SU-DHL-6 (cell line): Measurements from ENCODE around the gene ITFG2.

Source experiments
- H2AFZ ChIP-seq: fragments of 200-600 bp; sonication (generic); 2 replicates; pipeline ENCODE4 v1.6.1; 2014; ENCODE audit warnings: low read depth, mild to moderate bottlenecking, moderate library complexity, mixed read lengths, antibody characterized with exemption, low read length; ENCODE audit not compliant: severe bottlenecking
- H3F3A ChIP-seq: fragments of 200-600 bp; shearing (Covaris generic); 2 replicates; pipeline ENCODE4 v1.6.0; 2016; ENCODE audit warnings: antibody characterized with exemption, mild to moderate bottlenecking; ENCODE audit not compliant: insufficient read depth
- H3K27ac ChIP-seq: fragments of 200-600 bp; sonication (generic); 2 replicates; pipeline ENCODE4 v1.5.1; 2016; ENCODE audit warnings: low read depth, mild to moderate bottlenecking, low read length, moderate library complexity, mixed read lengths
- H3K27me3 ChIP-seq: fragments of 200-600 bp; sonication (generic), shearing (Covaris generic); 2 replicates; pipeline ENCODE4 v1.6.0; 2014; ENCODE audit warnings: mild to moderate bottlenecking, low read length
- H3K36me3 ChIP-seq: fragments of 200-600 bp; sonication (generic); 2 replicates; pipeline ENCODE4 v1.6.1; 2014; ENCODE audit warnings: mild to moderate bottlenecking, low read length, mixed read lengths
- H3K4me2 ChIP-seq: fragments of 300-600, 200-600 bp; shearing (Covaris generic), sonication (generic); 2 replicates; pipeline ENCODE4 v1.6.0; 2014; ENCODE audit warnings: low read length, low read depth, mild to moderate bottlenecking; ENCODE audit not compliant: poor library complexity, severe bottlenecking
- H3K4me3 ChIP-seq: fragments of 200-600 bp; sonication (generic); 2 replicates; pipeline ENCODE4 v1.5.1; 2014; ENCODE audit warnings: antibody characterized with exemption, low read length, mild to moderate bottlenecking, mixed read lengths; ENCODE audit not compliant: insufficient read depth, poor library complexity, severe bottlenecking
- H3K79me2 ChIP-seq: fragments of 200-600 bp; sonication (generic); 2 replicates; pipeline ENCODE4 v1.6.1; 2014; ENCODE audit warnings: mild to moderate bottlenecking, low read length, moderate library complexity; ENCODE audit not compliant: insufficient read depth
- H3K9ac ChIP-seq: fragments of 200-600 bp; sonication (generic); 2 replicates; pipeline ENCODE4 v1.7.0; 2014; ENCODE audit warnings: mild to moderate bottlenecking, low read length
- H3K9me2 ChIP-seq: fragments of 200-600 bp; sonication (generic); replicated peaks from 2 replicates; pipeline ENCODE4 v1.6.1; 2014; ENCODE audit warnings: low read length; ENCODE audit not compliant: insufficient read depth
- H3K9me3 ChIP-seq: fragments of 200-600 bp; sonication (generic); 2 replicates; pipeline ENCODE4 v1.6.1; 2014; ENCODE audit warnings: low read length, mixed read lengths; ENCODE audit not compliant: insufficient read depth
- H4K20me1 ChIP-seq: fragments of 200-600 bp; sonication (generic); 2 replicates; pipeline ENCODE4 v1.6.1; 2014; ENCODE audit warnings: low read depth, mild to moderate bottlenecking, antibody characterized with exemption, low read length, moderate library complexity, mixed read lengths
- EZH2phosphoT487 ChIP-seq: fragments of 200-600 bp; sonication (generic), shearing (Covaris generic); conservative IDR thresholded peaks from 2 replicates; pipeline ENCODE4 v1.6.1; 2018; ENCODE audit warnings: mild to moderate bottlenecking, antibody characterized with exemption, low read length, moderate library complexity, mixed read lengths
- TF ChIP-seq, protein P1 (sequence below): fragments of 200-600 bp; sonication (generic); IDR thresholded peaks from one replicate; pipeline ENCODE4 v1.5.1; 2017; ENCODE audit warnings: antibody characterized with exemption, mild to moderate bottlenecking, low read length, moderate library complexity; ENCODE audit not compliant: insufficient read depth, poor library complexity, severe bottlenecking

ITFG2 gene

DNA sequence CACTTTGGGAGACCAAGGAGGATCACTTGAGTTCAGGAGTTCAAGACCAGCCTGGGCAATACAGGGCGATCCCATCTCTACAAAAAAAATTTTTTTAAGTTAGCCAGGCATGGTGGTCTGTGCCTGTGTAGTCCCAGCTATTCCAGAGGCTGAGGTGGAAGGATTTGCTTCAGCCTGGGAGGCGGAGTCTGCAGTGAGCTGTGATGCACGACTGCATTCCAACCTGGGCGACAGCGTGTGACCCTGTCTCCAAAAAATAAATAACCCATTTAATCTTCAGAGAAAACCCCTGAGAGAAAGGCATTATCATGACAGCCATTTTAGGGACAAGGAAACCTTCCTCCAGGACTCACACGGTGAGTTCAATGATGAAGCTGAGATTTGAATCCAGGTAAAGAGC lies 21.4 kb upstream of the ITFG2 start:
- Histone ChIP-seq H3K36me3 (no peaks in the 10 kb centered on the region), H3K27me3 (no peaks in the 10 kb centered on the region), H3K9me3 (no peaks in the 10 kb centered on the region), H3K27ac (no peak overlapping the region), H3K9ac (no peak overlapping the region), H3K79me2 (peaks cover 4% of the 10 kb centered on the region), H4K20me1 (no peaks in the 10 kb centered on the region), H2AFZ (no peak overlapping the region), H3K4me3 (no peak overlapping the region), H3F3A (0 out of 2 replicates have a peak, but pooled peaks cover 4% of the 10 kb centered on the region), H3K4me2 (no peak overlapping the region), H3K9me2 (no peaks in the 10 kb centered on the region)
- TF ChIP-seq EZH2phosphoT487 = no peak
- TF ChIP-seq, protein P1, sequence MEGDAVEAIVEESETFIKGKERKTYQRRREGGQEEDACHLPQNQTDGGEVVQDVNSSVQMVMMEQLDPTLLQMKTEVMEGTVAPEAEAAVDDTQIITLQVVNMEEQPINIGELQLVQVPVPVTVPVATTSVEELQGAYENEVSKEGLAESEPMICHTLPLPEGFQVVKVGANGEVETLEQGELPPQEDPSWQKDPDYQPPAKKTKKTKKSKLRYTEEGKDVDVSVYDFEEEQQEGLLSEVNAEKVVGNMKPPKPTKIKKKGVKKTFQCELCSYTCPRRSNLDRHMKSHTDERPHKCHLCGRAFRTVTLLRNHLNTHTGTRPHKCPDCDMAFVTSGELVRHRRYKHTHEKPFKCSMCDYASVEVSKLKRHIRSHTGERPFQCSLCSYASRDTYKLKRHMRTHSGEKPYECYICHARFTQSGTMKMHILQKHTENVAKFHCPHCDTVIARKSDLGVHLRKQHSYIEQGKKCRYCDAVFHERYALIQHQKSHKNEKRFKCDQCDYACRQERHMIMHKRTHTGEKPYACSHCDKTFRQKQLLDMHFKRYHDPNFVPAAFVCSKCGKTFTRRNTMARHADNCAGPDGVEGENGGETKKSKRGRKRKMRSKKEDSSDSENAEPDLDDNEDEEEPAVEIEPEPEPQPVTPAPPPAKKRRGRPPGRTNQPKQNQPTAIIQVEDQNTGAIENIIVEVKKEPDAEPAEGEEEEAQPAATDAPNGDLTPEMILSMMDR = no peak

DNA sequence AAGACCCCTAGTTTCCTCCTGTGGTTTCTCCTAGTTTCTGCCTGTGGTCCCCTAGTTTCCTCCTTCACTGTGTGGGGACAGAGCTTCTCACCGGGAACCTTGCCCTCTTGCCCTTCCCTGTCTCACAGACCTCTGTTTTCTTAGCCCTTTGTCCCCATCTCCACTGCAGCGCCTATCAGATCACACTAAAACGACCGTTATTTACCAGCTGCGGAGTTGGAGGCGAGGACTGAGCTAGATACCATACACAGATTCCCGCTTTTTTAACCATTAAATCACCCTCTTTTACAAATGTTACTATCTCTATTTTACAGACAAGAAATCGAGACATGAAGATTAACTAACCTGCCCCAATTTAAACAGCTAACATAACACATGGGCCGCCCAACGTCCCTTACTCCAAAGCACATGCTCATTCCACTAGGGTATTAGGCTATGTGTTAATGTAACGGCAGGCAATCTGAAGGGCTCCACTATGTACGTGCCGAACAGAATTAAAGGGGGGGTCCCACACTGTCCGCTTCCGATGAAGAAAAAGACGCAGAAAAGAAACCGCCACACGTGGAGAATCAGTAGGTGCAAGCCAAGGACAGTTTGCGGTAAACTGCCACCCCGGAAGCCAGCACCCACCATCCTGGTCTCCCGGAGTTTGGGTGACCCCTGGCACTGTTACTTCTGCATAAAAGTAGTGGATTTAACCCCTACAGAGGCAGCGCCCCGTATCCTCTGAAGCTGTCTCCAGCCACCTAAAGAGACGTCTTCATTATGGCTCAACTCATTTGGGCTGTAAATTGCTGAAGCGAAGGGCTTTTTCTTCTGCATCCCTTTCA lies 19.6 kb upstream of the ITFG2 start:
- no peak overlapping the region for H3K27ac ChIP-seq
- no peaks in the 10 kb centered on the region for H3K9me2 ChIP-seq
- H3K4me2 ChIP-seq = no peak overlapping the region
- no peaks in the 10 kb centered on the region for H3K27me3 ChIP-seq
- no peaks in the 10 kb centered on the region for H3K9me3 ChIP-seq
- H2AFZ ChIP-seq = no peak overlapping the region
- no peaks in the 10 kb centered on the region for H3K36me3 ChIP-seq
- TF ChIP-seq, protein P1 = no peak
- no peak for TF ChIP-seq EZH2phosphoT487
- 0 out of 2 replicates have a peak, but pooled peaks cover 4% of the 10 kb centered on the region for H3F3A ChIP-seq
- H4K20me1 ChIP-seq = no peaks in the 10 kb centered on the region; the same call in 1 of the 2 replicates
- H3K4me3 ChIP-seq = no peak overlapping the region
- no peak overlapping the region for H3K9ac ChIP-seq
- H3K79me2 ChIP-seq = peaks cover 22% of the 10 kb centered on the region

DNA sequence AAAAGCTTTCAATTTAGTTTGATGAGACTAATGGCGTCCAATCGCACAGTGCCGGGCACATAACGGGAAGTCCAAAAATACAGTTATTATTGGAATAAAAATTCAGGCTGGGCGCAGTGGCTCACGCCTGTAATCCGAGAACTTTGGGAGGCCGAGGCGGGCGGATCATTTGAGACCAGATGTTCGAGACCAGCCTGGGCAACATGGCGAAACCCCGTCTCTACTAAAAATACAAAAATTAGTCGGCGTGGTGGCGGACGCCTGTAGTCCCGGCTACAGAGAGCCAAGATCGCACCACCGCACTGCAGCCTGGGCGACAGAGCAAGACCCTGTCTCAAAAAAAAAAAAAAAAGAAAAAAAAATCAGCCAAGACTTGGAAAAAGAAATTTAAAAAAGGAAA lies 18.9 kb upstream of the ITFG2 start:
- H3K27ac ChIP-seq = no peak overlapping the region
- H3K36me3 ChIP-seq = no peaks in the 10 kb centered on the region; the same call in 1 of the 2 replicates
- H3K79me2 ChIP-seq = peaks cover 24% of the 10 kb centered on the region
- H3F3A ChIP-seq = 0 out of 2 replicates have a peak, but pooled peaks cover 4% of the 10 kb centered on the region
- no peak overlapping the region for H2AFZ ChIP-seq
- H3K9me3 ChIP-seq = no peaks in the 10 kb centered on the region
- H3K27me3 ChIP-seq = no peaks in the 10 kb centered on the region
- H3K9ac ChIP-seq = no peak overlapping the region
- no peak for TF ChIP-seq EZH2phosphoT487
- TF ChIP-seq, protein P1 = no peak
- H3K4me2 ChIP-seq = no peak overlapping the region
- no peak overlapping the region for H3K4me3 ChIP-seq
- H3K9me2 ChIP-seq = no peaks in the 10 kb centered on the region
- H4K20me1 ChIP-seq = no peaks in the 10 kb centered on the region; the same call in 1 of the 2 replicates
